AG04450 (cell line): ENCODE measurements around the gene CHST12. TPM values are rescaled to one million over a fixed set of nuclear protein-coding genes. Genes with fewer than 3 reads are reported as not detected.
"Not testable (repeated sequence)": the region's sequence is repeated elsewhere in the genome, so short reads cannot be mapped to it uniquely, and the experiment has no call there.

ENCODE experiments used
- CTCF ChIA-PET: fragments of 300-600, 350-600 bp; formaldehyde crosslinking; extraction: SDS; loops from one replicate; lab custom pipeline; 2022; ENCODE audit warnings: antibody characterized with exemption, inconsistent platforms; lab: Charles Lee
- POLR2A ChIA-PET: fragments of 350-600 bp; formaldehyde crosslinking; extraction: SDS; loops from one replicate; lab custom pipeline; 2021; ENCODE audit warnings: antibody characterized with exemption, inconsistent platforms; lab: Yijun Ruan, JAX
- DNase-seq: peaks from one replicate; pipeline ENCODE4 v3.0.0-alpha.2; 2011; ENCODE audit warnings: low read depth, low spot score
- H3K27ac ChIP-seq: one replicate; pipeline ENCODE4 v1.5.1; 2012; ENCODE audit warnings: low read depth, low read length, control low read depth
- H3K27me3 ChIP-seq: one replicate; pipeline ENCODE4 v1.6.0; 2012; ENCODE audit warnings: low read length; ENCODE audit not compliant: control insufficient read depth, insufficient read depth
- H3K4me3 ChIP-seq: 2 replicates; pipeline ENCODE4 v1.5.1; 2011; ENCODE audit warnings: mild to moderate bottlenecking, low read depth, low read length, control low read depth
- H3K9me3 ChIP-seq: 2 replicates; pipeline ENCODE4 v1.5.1; 2012; ENCODE audit warnings: low read length; ENCODE audit not compliant: control insufficient read depth, insufficient read depth
- polyA plus RNA-seq: library from polyadenylated mRNA; depleted of rRNA; stranded (reverse); fragments of >200 nt; gene quantifications from 2 replicates; pipeline ENCODE4 v1.2.3, GENCODE V29; 2011
- TF ChIP-seq, protein P1 (sequence below): IDR thresholded peaks from 2 replicates; pipeline ENCODE4 v1.5.1; 2011; ENCODE audit warnings: low read depth, low read length, control low read depth, inconsistent platforms

Gene CHST12
- polyA plus RNA-seq, 1 experiment = 8.7 TPM

DNA sequence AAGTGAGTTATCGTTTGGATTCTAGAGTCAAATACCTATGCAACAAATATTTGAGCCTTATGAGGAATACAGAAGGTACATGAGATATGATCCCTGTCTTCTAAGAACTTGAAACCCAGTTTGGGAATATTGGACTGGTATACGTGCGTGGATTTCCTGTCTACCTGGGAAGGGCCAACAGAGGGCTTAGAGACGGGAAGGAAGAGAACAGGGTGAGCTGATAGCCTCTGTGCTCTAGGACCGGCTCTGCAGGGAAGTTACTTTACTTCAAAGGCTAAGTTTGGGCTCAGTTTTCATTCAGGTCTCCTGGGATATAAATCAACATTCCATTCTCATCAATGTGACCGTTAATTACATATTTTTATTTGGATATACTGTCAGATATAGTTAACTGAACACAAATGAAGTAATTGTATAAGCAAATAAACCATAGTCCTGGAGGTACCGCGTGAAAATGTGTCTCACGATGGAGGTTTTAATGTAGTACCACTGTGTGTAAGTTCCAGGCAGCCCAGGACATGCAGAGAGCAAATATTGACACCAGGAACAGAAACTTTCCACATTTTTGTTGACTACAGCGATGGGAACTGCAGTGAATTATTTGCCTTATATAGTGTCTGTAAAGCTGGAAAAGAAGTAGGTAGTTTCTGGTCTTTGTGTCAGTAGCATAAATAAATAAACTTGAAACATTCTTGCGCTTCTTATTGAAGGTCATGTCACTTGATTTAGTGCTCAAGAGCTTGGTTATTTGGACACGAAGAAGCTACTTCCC is 8.6 kb downstream of the CHST12 start:
- Histone ChIP-seq H3K4me3 (no peak overlapping the region), H3K27me3 (no peaks in the 10 kb centered on the region), H3K27ac (no peak overlapping the region), H3K9me3 (no peaks in the 10 kb centered on the region)
- TF ChIP-seq, protein P1, sequence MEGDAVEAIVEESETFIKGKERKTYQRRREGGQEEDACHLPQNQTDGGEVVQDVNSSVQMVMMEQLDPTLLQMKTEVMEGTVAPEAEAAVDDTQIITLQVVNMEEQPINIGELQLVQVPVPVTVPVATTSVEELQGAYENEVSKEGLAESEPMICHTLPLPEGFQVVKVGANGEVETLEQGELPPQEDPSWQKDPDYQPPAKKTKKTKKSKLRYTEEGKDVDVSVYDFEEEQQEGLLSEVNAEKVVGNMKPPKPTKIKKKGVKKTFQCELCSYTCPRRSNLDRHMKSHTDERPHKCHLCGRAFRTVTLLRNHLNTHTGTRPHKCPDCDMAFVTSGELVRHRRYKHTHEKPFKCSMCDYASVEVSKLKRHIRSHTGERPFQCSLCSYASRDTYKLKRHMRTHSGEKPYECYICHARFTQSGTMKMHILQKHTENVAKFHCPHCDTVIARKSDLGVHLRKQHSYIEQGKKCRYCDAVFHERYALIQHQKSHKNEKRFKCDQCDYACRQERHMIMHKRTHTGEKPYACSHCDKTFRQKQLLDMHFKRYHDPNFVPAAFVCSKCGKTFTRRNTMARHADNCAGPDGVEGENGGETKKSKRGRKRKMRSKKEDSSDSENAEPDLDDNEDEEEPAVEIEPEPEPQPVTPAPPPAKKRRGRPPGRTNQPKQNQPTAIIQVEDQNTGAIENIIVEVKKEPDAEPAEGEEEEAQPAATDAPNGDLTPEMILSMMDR = no peak
- ChIA-PET CTCF (interaction anchor here (0.6 to 1.4 kb wide), 3 partner anchors 57 to 185 kb away, joined by 3 to 8 read pairs (median 3); no protein-coding TSS in a partner anchor), POLR2A (interaction anchor here (0.6 to 1.1 kb wide), 2 partner anchors 9 to 49 kb away, joined by 3 to 6 read pairs; partner anchors contain the start of gene CHST12)
- no peak for DNase-seq

DNA sequence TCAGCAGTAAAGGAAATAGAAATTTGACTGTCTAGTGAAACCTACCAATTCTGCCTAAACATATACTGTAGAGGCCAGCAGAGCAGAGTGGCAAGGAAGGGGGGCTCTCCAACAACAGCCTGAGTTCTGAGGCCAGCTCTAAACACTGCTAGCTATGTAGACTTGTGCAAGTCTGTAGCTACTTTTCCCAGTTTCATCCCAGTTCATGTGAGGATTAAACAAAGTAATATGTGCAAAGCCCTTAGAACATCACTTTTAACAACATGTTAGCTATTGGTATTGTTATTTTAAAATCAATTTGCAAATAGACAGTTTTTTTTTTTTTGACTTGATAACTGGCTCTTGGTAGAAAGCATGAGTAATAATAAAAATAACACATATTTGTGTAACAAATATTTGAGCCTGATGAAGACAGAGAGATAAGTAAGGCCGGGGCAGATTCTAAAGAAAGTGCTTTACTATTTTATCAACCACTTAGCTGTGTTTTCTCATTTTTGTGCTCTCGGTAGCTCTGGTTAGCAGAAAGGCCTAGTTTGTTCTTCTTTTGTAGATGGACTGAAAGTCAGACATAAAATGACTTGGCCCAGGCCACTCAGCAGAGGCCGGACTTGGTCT is 9.3 kb downstream of the CHST12 start:
- POLR2A ChIA-PET = interaction anchor here (1.1 kb wide), 1 partner anchor 10 kb away, joined by 6 read pairs; the partner anchor contains the start of gene CHST12
- TF ChIP-seq, protein P1 = no peak
- H3K27me3 ChIP-seq = no peaks in the 10 kb centered on the region
- CTCF ChIA-PET = interaction anchor here (1.4 kb wide), 1 partner anchor 56 kb away, joined by 8 read pairs; no protein-coding TSS in a partner anchor
- H3K4me3 ChIP-seq = no peak overlapping the region
- no peak for DNase-seq
- no peaks in the 10 kb centered on the region for H3K9me3 ChIP-seq
- H3K27ac ChIP-seq = no peak overlapping the region

DNA sequence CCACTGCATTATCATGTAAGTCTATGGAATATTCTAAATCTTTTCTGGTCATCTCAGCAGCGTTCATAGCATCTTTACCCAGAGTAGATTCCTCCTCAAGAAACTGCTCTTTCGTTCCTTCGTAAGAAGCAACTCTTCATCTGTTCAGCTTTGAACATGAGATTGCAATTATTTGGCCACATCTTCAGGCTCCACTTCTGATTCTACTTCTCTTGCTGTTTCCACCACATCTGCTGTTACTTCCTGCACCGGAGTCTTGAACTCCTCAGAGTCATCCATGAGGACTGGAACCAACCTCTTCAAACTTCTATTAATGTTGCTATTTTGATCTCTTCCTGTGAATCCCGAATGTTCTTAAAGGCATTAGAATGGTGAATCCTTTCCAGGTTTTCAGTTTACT is 12.7 kb downstream of the CHST12 start:
- ChIA-PET CTCF (interaction anchor here (2.6 kb wide), 1 partner anchor 53 kb away, joined by 7 read pairs; no protein-coding TSS in a partner anchor), POLR2A (no interaction called here)
- TF ChIP-seq, protein P1 = no peak
- no peaks in the 10 kb centered on the region for H3K27me3 ChIP-seq
- DNase-seq = no peak
- H3K4me3 ChIP-seq = no peak overlapping the region
- H3K9me3 ChIP-seq = no peaks in the 10 kb centered on the region
- H3K27ac ChIP-seq = no peak overlapping the region

DNA sequence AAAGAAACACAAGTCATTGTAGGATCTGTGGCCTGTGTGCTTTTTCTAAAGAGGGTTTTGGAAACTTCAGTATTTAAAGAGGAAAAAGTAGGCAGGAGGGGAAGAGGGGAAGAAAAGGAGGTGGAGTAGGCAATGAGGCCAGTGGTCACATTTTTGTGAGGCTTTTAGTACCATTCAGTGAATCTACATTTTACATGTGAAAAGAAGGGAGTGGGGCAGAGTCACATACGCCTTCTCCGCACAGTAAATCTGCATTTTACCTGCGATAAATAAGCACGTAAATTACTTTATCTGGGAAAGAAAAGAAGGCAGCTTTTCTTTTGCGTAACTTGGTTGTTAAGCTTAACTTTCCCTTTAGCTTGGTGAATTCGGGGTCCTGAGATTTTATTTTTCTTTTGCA is 13.2 kb downstream of the CHST12 start:
- Histone ChIP-seq H3K9me3 (no peaks in the 10 kb centered on the region), H3K27me3 (no peaks in the 10 kb centered on the region), H3K27ac (no peak overlapping the region), H3K4me3 (no peak overlapping the region)
- ChIA-PET CTCF (interaction anchor here (0.6 to 2.6 kb wide), 3 partner anchors 52 to 876 kb away, joined by 3 to 7 read pairs (median 3); no protein-coding TSS in a partner anchor), POLR2A (no interaction called here)
- TF ChIP-seq, protein P1 = no peak
- DNase-seq = no peak

DNA sequence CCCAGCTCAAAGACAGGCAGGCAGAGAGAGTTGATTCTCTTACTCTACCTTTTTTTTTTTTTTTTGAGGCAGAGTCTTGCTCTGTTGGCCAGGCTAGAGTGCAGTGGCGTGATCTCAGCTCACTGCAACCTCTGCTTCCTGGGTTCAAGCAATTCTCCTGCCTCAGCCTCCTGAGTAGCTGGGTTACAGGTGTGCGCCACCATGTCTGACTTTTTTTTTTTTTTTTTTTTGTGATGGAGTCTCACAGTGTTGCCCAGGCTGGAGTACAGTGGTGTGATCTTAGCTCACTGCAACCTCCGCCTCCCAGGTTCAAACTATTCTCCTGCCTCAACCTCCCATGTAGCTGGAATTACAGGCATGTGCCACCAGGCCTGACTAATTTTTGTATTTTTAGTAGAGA is 13.8 kb downstream of the CHST12 start:
- DNase-seq, POLR2A ChIA-PET, H3K4me3 ChIP-seq, H3K27ac ChIP-seq, H3K27me3 ChIP-seq, H3K9me3 ChIP-seq: not testable (repeated sequence)
- CTCF ChIA-PET = interaction anchor here (0.6 to 2.6 kb wide), 3 partner anchors 51 to 876 kb away, joined by 3 to 7 read pairs (median 3); no protein-coding TSS in a partner anchor
